Gastroesophageal sphincter (tissue), 4 donors: ENCODE results near the gene PYDC1. TPM values are rescaled to one million over a fixed set of nuclear protein-coding genes. Genes with fewer than 3 reads are reported as not detected.

ENCODE experiments used
- ATAC-seq: fragments of 150-250 bp; one replicate; pipeline ENCODE4 v1.9.1; 2016; ENCODE audit warnings: mild to moderate bottlenecking, moderate library complexity
- H3K27ac ChIP-seq, 4 donors: fragments of 200-600 bp; sonication (generic) in 3 of 4; 1 replicate in 3 of 4; 2 replicates in 1 of 4; pipeline ENCODE4 v1.5.1; 2016 to 2019
- H3K27me3 ChIP-seq: fragments of 200-600 bp; sonication (generic); one replicate; pipeline ENCODE4 v1.5.1; 2019
- H3K36me3 ChIP-seq, 2 donors: fragments of 200-600 bp; sonication (generic); one replicate each; pipeline ENCODE4 v1.5.1; 2019; ENCODE audit warnings: control low read depth in 1 of 2
- H3K4me1 ChIP-seq, 3 donors: fragments of 200-600 bp; sonication (generic); 1 replicate in 2 of 3; 2 replicates in 1 of 3; pipeline ENCODE4 v1.5.1; 2016 to 2019; ENCODE audit warnings: control low read depth in 2 of 3
- H3K4me3 ChIP-seq, 2 donors: fragments of 200-600 bp; sonication (generic); one replicate each; pipeline ENCODE4 v1.5.1; 2019; ENCODE audit warnings: mild to moderate bottlenecking in 1 of 2, moderate library complexity in 1 of 2
- H3K9me3 ChIP-seq, 3 donors: fragments of 200-600 bp; sonication (generic); one replicate each; pipeline ENCODE4 v1.5.1; 2017 to 2019; ENCODE audit warnings: control low read depth in 2 of 3
- EP300 ChIP-seq: sonication (generic); formaldehyde crosslinking; IDR thresholded peaks from one replicate; pipeline ENCODE4 v1.6.1; 2017; ENCODE audit warnings: antibody characterized with exemption, mild to moderate bottlenecking
- POLR2A ChIP-seq, 2 donors: fragments of 450-650 bp; IDR thresholded peaks; one replicate each; pipeline ENCODE4 v1.6.1; 2017; ENCODE audit warnings: antibody characterized with exemption in 2 of 2, mild to moderate bottlenecking in 2 of 2, moderate library complexity in 1 of 2
- POLR2AphosphoS5 ChIP-seq: sonication (generic); formaldehyde crosslinking; IDR thresholded peaks from one replicate; pipeline ENCODE4 v1.6.1; 2017; ENCODE audit warnings: antibody characterized with exemption
- WGBS, 2 donors: methylation state at CpG; one replicate each; pipeline ENCODE4 v1.1.5; 2018; ENCODE audit warnings: low coverage in 1 of 2; 5-methylcytosine and 5-hydroxymethylcytosine counted together
- total RNA-seq, 4 donors: library from RNA; depleted of rRNA; stranded (reverse); fragments of >200 nt; gene quantifications; one replicate each; pipeline ENCODE4 v1.1.0, GENCODE V29; 2016
- TF ChIP-seq, protein P1 (sequence below), 4 experiments: fragments of 200-600 bp in 2 of 4; fragments of 450-650 bp in 2 of 4; sonication (generic) in 1 of 4; IDR thresholded peaks; one replicate each; pipeline ENCODE4 v1.5.1; 2017 to 2019; ENCODE audit warnings: antibody characterized with exemption in 4 of 4, mild to moderate bottlenecking in 2 of 4, moderate library complexity in 2 of 4

The PYDC1 gene
- total RNA-seq, 4 donors from 2014 or later = 0.93 TPM; not detected in 3

DNA sequence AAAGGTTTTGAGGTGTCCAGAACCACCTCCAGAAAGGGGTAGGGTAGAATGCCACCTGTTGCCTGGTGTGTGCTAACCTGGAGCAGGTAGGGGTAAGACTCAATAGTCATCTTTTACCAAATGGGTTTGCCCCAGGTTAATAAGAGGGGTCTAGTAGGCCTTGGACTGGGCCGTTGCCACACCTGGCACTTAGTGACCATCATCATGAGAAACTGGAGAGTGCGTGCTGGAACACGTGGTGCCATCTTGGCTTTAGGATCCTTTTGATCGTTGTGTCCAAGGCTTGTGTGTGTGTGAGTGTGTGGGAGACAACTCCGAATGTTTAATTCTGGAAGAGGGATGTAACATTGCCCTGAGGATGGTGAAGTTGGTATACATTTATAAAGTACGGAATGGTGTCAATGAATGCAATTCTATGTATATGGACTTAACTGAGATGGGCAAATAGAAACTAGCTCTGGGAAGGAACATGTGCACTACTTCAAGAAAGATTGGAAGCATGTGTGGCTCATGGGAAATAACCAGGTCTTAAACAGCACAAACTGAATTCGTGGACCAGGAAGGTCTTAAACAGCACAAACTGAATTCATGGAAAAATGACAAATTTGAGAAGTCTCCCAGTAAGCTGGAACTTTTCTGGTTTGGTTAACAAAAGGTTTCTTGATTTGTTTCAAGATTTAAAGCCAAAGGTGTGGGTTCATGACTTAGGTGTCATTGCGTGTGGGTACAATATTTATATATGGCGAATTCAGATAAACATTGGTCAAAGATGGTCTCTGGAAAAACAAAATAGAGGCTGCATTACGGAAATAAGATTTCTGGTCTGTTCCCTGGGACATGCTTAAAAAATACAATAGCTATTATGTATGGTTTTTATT lies 29.8 kb downstream of the PYDC1 start:
- Histone ChIP-seq H3K27ac (no peak overlapping the region), H3K36me3 (peaks cover 32 to 100% of the 10 kb centered on the region in 2 donors), H3K9me3 (no peaks in the 10 kb centered on the region), H3K27me3 (no peaks in the 10 kb centered on the region), H3K4me3 (no peak overlapping the region), H3K4me1 (peaks cover 0 to 48% (median 16%) of the 10 kb centered on the region in 3 donors)
- TF ChIP-seq, protein P1, sequence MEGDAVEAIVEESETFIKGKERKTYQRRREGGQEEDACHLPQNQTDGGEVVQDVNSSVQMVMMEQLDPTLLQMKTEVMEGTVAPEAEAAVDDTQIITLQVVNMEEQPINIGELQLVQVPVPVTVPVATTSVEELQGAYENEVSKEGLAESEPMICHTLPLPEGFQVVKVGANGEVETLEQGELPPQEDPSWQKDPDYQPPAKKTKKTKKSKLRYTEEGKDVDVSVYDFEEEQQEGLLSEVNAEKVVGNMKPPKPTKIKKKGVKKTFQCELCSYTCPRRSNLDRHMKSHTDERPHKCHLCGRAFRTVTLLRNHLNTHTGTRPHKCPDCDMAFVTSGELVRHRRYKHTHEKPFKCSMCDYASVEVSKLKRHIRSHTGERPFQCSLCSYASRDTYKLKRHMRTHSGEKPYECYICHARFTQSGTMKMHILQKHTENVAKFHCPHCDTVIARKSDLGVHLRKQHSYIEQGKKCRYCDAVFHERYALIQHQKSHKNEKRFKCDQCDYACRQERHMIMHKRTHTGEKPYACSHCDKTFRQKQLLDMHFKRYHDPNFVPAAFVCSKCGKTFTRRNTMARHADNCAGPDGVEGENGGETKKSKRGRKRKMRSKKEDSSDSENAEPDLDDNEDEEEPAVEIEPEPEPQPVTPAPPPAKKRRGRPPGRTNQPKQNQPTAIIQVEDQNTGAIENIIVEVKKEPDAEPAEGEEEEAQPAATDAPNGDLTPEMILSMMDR (IDR thresholded peaks at IDR 0.05) = no peak
- TF ChIP-seq POLR2A (IDR thresholded peaks at IDR 0.05) (no peak), EP300 (no peak), POLR2AphosphoS5 (no peak)
- WGBS, 2 donors = 62 to 66% methylated on average over 7 to 10 of the region's 10 CpGs
- ATAC-seq = no peak

DNA sequence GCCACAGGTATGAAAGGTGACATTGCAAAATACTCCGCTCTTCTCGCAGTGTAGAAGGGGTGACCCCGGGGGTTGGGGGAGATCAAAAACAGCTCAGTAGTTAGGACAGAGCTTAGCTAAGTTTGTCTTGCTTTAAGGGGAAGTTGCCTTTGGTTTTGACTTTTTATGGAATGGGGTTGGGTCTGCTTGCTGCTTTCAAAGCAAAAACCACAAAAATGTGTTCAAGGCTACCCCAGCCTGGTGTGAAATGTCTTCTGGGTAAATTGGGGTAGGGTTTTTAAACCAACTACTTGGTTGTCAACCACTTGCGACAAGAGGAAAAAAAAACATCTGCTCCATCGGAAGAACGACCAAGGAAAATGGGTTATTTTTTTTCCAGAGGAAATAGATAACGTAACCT lies 30.8 kb downstream of the PYDC1 start:
- H3K27me3 ChIP-seq = no peaks in the 10 kb centered on the region
- peaks cover 29 to 91% of the 10 kb centered on the region in 2 donors for H3K36me3 ChIP-seq
- H3K9me3 ChIP-seq = no peaks in the 10 kb centered on the region
- no peak for ATAC-seq
- TF ChIP-seq POLR2AphosphoS5 (no peak), EP300 (no peak), POLR2A (IDR thresholded peaks at IDR 0.05) (no peak)
- TF ChIP-seq, protein P1 (IDR thresholded peaks at IDR 0.05) = no peak
- WGBS, 2 donors = 53 to 65% methylated on average over 4 to 7 of the region's 7 CpGs
- no peak overlapping the region for H3K4me3 ChIP-seq
- peaks cover 0 to 58% (median 23%) of the 10 kb centered on the region in 3 donors for H3K4me1 ChIP-seq
- H3K27ac ChIP-seq = no peak overlapping the region

DNA sequence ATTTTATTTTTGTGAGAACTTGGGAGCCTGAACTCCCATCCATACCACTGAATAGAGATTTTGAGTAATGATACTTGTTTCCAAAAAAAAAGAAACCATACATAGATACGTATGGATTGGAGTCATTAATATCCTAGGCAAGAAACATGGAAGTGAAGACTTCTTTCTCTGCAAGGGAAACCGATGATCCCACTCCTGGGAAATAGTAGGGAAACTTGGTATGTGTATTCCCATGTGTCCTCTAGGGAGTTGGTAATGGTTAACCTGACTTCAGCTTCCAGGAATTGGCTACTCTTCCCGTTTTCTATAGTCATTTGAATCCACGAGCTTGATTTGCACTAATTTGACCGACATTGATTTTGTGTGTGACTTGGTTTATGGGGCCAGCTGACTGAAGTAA lies 31.6 kb downstream of the PYDC1 start:
- Histone ChIP-seq H3K4me1 (peaks cover 0 to 60% (median 23%) of the 10 kb centered on the region in 3 donors), H3K27me3 (no peaks in the 10 kb centered on the region), H3K36me3 (peaks cover 23 to 82% of the 10 kb centered on the region in 2 donors), H3K9me3 (no peaks in the 10 kb centered on the region), H3K27ac (no peak overlapping the region), H3K4me3 (no peak overlapping the region)
- WGBS, 2 donors = 46 to 51% methylated on average over 5 of the region's 5 CpGs
- no peak for ATAC-seq
- TF ChIP-seq EP300 (no peak), POLR2AphosphoS5 (no peak)
- TF ChIP-seq, protein P1 (IDR thresholded peaks at IDR 0.05) = no peak

DNA sequence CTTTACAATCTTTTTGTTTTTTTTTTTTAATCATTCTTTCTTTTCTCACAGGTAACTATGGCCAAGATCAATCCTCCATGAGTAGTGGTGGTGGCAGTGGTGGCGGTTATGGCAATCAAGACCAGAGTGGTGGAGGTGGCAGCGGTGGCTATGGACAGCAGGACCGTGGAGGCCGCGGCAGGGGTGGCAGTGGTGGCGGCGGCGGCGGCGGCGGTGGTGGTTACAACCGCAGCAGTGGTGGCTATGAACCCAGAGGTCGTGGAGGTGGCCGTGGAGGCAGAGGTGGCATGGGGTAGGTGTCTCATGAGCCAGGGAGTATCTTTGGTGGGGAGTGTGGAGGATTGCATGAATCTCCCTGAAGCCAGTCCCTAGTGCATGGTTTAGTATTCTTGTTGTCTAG lies 32.0 kb downstream of the PYDC1 start:
- peaks cover 0 to 60% (median 23%) of the 10 kb centered on the region in 3 donors for H3K4me1 ChIP-seq
- no peak for TF ChIP-seq EP300
- no peak for TF ChIP-seq POLR2A (IDR thresholded peaks at IDR 0.05)
- TF ChIP-seq, protein P1 (IDR thresholded peaks at IDR 0.05) = no peak
- TF ChIP-seq POLR2AphosphoS5 = no peak
- no peak for ATAC-seq
- no peaks in the 10 kb centered on the region for H3K27me3 ChIP-seq
- no peaks in the 10 kb centered on the region for H3K9me3 ChIP-seq
- 75 to 100% methylated on average over 1 to 4 of the region's 14 CpGs for WGBS, 2 donors
- no peak overlapping the region for H3K4me3 ChIP-seq
- no peak overlapping the region for H3K27ac ChIP-seq
- H3K36me3 ChIP-seq = peaks cover 19 to 78% of the 10 kb centered on the region in 2 donors
